Gastrocnemius medialis (tissue), 4 donors: Measurements from ENCODE around the gene CIB2. TPM values are rescaled to one million over a fixed set of nuclear protein-coding genes. Genes with fewer than 3 reads are reported as not detected.
A peak's percentile ranks its signal among the peaks of the same experiment; 100 is the strongest.

Experiments
- ATAC-seq, 2 donors: fragments of 150-250 bp; one replicate each; pipeline ENCODE4 v1.9.1; 2016
- DNase-seq, 2 donors: peaks; one replicate each; pipeline ENCODE4 v3.0.0-alpha.2; 2019
- H3K27ac ChIP-seq, 4 donors: fragments of 200-600 bp; sonication (generic); 1 replicate in 1 of 4; 2 replicates in 3 of 4; pipeline ENCODE4 v1.5.1; 2016 to 2018; ENCODE audit warnings: mild to moderate bottlenecking in 2 of 4, moderate library complexity in 1 of 4
- H3K27me3 ChIP-seq, 3 donors: fragments of 200-600 bp; sonication (generic) in 2 of 3; 1 replicate in 1 of 3; 2 replicates in 2 of 3; pipeline versions ENCODE4 v1.5.1 to v1.6.0; 2016 to 2019; ENCODE audit warnings: mild to moderate bottlenecking in 1 of 3, moderate library complexity in 1 of 3
- H3K36me3 ChIP-seq, 2 donors: fragments of 200-600 bp; sonication (generic) in 1 of 2; one replicate each; pipeline ENCODE4 v1.5.1; 2017 to 2018
- H3K4me1 ChIP-seq, 2 donors: fragments of 200-600 bp; sonication (generic) in 1 of 2; one replicate each; pipeline ENCODE4 v1.5.1; 2016 to 2017; ENCODE audit warnings: mild to moderate bottlenecking in 2 of 2
- H3K4me3 ChIP-seq, 4 donors: fragments of 200-600 bp; sonication (generic) in 3 of 4; 1 replicate in 1 of 4; 2 replicates in 3 of 4; pipeline ENCODE4 v1.5.1; 2016 to 2019; ENCODE audit warnings: mild to moderate bottlenecking in 2 of 4
- H3K9me3 ChIP-seq, 3 donors: fragments of 200-600 bp; sonication (generic) in 2 of 3; 1 replicate in 1 of 3; 2 replicates in 2 of 3; pipeline ENCODE4 v1.5.1; 2016 to 2019
- CTCF ChIP-seq, 5 experiments: fragments of 450-650 bp in 3 of 5; fragments of 200-600 bp in 2 of 5; sonication (generic) in 2 of 5; IDR thresholded peaks in 4 of 5; conservative IDR thresholded peaks in 1 of 5; 1 replicate in 4 of 5; 2 replicates in 1 of 5; pipeline ENCODE4 v1.5.1; 2016 to 2019; ENCODE audit warnings: antibody characterized with exemption in 5 of 5, mild to moderate bottlenecking in 3 of 5, moderate library complexity in 3 of 5
- POLR2A ChIP-seq, 2 donors: fragments of 450-650 bp; IDR thresholded peaks; one replicate each; pipeline ENCODE4 v1.6.1; 2017; ENCODE audit warnings: antibody characterized with exemption in 2 of 2, mild to moderate bottlenecking in 2 of 2, moderate library complexity in 2 of 2
- in situ Hi-C, 4 donors: fragments of 200-750 bp; cut with MboI; loops; one replicate each; pipeline versions ENCODE4 v1.15.0 to v1.8.0; 2017; ENCODE audit warnings: low sequenced_read_pairs in 4 of 4
- intact Hi-C: fragments of 100-400 bp; cut with DNase I; formaldehyde crosslinking; loops from one replicate; pipeline ENCODE4 v1.15.1; 2023; ENCODE audit warnings: low total_unique reads
- total RNA-seq, 4 donors: library from RNA; depleted of rRNA; stranded (reverse); fragments of >200 nt; gene quantifications; one replicate each; pipeline versions ENCODE4 v1.1.0 to v1.2.3, GENCODE V29; 2016

Gene CIB2
- total RNA-seq, 4 donors from 2014 or later = 5.6 to 14.4 (median 6.7) TPM

GRCh38 chr15:78060232-78060631, 71.0 kb downstream of the CIB2 start:
- DNase-seq (no peak), ATAC-seq (no peak)
- Histone ChIP-seq H3K27ac (peak overlapping the region in 3 of 4 donors; percentile 37 to 46 (median 38)), H3K4me1 (peaks cover 73 to 77% of the 10 kb centered on the region in 2 donors), H3K36me3 (no peaks in the 10 kb centered on the region), H3K4me3 (no peak overlapping the region), H3K9me3 (no peaks in the 10 kb centered on the region), H3K27me3 (no peaks in the 10 kb centered on the region)
- intact Hi-C loops (no loop called here), in situ Hi-C loops (loop anchor here in 1 of 4 donors (10.0 kb wide), 1 partner anchor 45 kb away; no protein-coding TSS in a partner anchor)
- no peak for TF ChIP-seq CTCF (IDR thresholded peaks at IDR 0.05 in 4 of 5, conservative IDR thresholded peaks at IDR 0.05 in 1 of 5)
- TF ChIP-seq POLR2A (IDR thresholded peaks at IDR 0.05) = no peak

- Histone ChIP-seq H3K4me1 (peaks cover 68 to 73% of the 10 kb centered on the region in 2 donors), H3K27ac (peak overlapping the region in 3 of 4 donors; percentile 37 to 51 (median 46)), H3K9me3 (no peaks in the 10 kb centered on the region), H3K27me3 (no peaks in the 10 kb centered on the region), H3K4me3 (no peak overlapping the region), H3K36me3 (no peaks in the 10 kb centered on the region)
- intact Hi-C loops (no loop called here), in situ Hi-C loops (no loop called here)
- DNase-seq (no peak), ATAC-seq (no peak)
- TF ChIP-seq CTCF (IDR thresholded peaks at IDR 0.05 in 4 of 5, conservative IDR thresholded peaks at IDR 0.05 in 1 of 5) (no peak), POLR2A (IDR thresholded peaks at IDR 0.05) (no peak)
These were observed 72.0 kb downstream of the CIB2 start for GRCh38 chr15:78059110-78059839.

GRCh38 chr15:78058401-78058935, 72.8 kb downstream of the CIB2 start:
- H3K4me3 ChIP-seq = no peak overlapping the region
- intact Hi-C loops = no loop called here
- in situ Hi-C loops = no loop called here
- no peaks in the 10 kb centered on the region for H3K36me3 ChIP-seq
- H3K27ac ChIP-seq = peak overlapping the region in 3 of 4 donors; percentile 36 to 51 (median 37)
- DNase-seq = no peak
- TF ChIP-seq POLR2A (IDR thresholded peaks at IDR 0.05) = no peak
- no peak for TF ChIP-seq CTCF (IDR thresholded peaks at IDR 0.05 in 4 of 5, conservative IDR thresholded peaks at IDR 0.05 in 1 of 5)
- H3K9me3 ChIP-seq = no peaks in the 10 kb centered on the region
- no peak for ATAC-seq
- peaks cover 62 to 65% of the 10 kb centered on the region in 2 donors for H3K4me1 ChIP-seq
- no peaks in the 10 kb centered on the region for H3K27me3 ChIP-seq

GRCh38 chr15:78057803-78058202, 73.4 kb downstream of the CIB2 start:
- intact Hi-C loops = loop anchor here (2.0 kb wide), 1 partner anchor 41 kb away; no protein-coding TSS in a partner anchor
- H3K4me1 ChIP-seq = peaks cover 57 to 69% of the 10 kb centered on the region in 2 donors
- no peaks in the 10 kb centered on the region for H3K36me3 ChIP-seq
- no peaks in the 10 kb centered on the region for H3K9me3 ChIP-seq
- TF ChIP-seq CTCF (IDR thresholded peaks at IDR 0.05 in 4 of 5, conservative IDR thresholded peaks at IDR 0.05 in 1 of 5) (no peak), POLR2A (IDR thresholded peaks at IDR 0.05) (no peak)
- H3K4me3 ChIP-seq = no peak overlapping the region
- in situ Hi-C loops = no loop called here
- peak overlapping the region in 2 of 4 donors; percentile 22 to 49 for H3K27ac ChIP-seq
- H3K27me3 ChIP-seq = no peaks in the 10 kb centered on the region
- DNase-seq (no peak), ATAC-seq (no peak)
